Measurements from ENCODE around the gene ADAP1.

The ADAP1 gene

GRCh38 chr7:991729-992656 lies 37.5 kb upstream of the ADAP1 start:
- no peak for DNase-seq (ENCODE audit: low read depth)
- no peak overlapping the region for H3K4me3 ChIP-seq (ENCODE audit: low read depth, low read length)
- TF ChIP-seq CTCF (IDR thresholded peaks at IDR 0.05; ENCODE audit: low read depth, low read length, missing control alignments): no peak

GRCh38 chr7:990933-991728 lies 36.7 kb upstream of the ADAP1 start:
- H3K4me3 ChIP-seq (ENCODE audit: low read depth, low read length): no peak overlapping the region
- no peak for DNase-seq (ENCODE audit: low read depth)
- no peak for TF ChIP-seq CTCF (IDR thresholded peaks at IDR 0.05; ENCODE audit: low read depth, low read length, missing control alignments)

- TF ChIP-seq CTCF (IDR thresholded peaks at IDR 0.05; ENCODE audit: low read depth, low read length, missing control alignments): no peak
- H3K4me3 ChIP-seq (ENCODE audit: low read depth, low read length): no peak overlapping the region
- no peak for DNase-seq (ENCODE audit: low read depth)
Measured at GRCh38 chr7:990352-990932, 36.0 kb upstream of the ADAP1 start.

- TF ChIP-seq CTCF (IDR thresholded peaks at IDR 0.05; ENCODE audit: low read depth, low read length, missing control alignments): no peak
- no peak for DNase-seq (ENCODE audit: low read depth)
- H3K4me3 ChIP-seq (ENCODE audit: low read depth, low read length): no peak overlapping the region
Measured at GRCh38 chr7:988963-989529, 34.6 kb upstream of the ADAP1 start.

GRCh38 chr7:988426-988911 lies 34.0 kb upstream of the ADAP1 start:
- H3K4me3 ChIP-seq (ENCODE audit: low read depth, low read length): no peak overlapping the region
- no peak for TF ChIP-seq CTCF (IDR thresholded peaks at IDR 0.05; ENCODE audit: low read depth, low read length, missing control alignments)
- no peak for DNase-seq (ENCODE audit: low read depth)

GRCh38 chr7:987909-988308 lies 33.4 kb upstream of the ADAP1 start:
- no peak overlapping the region for H3K4me3 ChIP-seq (ENCODE audit: low read depth, low read length)
- DNase-seq (ENCODE audit: low read depth): no peak
- TF ChIP-seq CTCF (IDR thresholded peaks at IDR 0.05; ENCODE audit: low read depth, low read length, missing control alignments): no peak

Measured in GM12864 (cell line).